ENCODE results near the gene MIGA1. TPM values are rescaled to one million over a fixed set of nuclear protein-coding genes. Genes with fewer than 3 reads are reported as not detected.
"Not testable (repeated sequence)": the region's sequence is repeated elsewhere in the genome, so short reads cannot be mapped to it uniquely, and the experiment has no call there.

The MIGA1 gene
- total RNA-seq, 1 donor from 2014 or later = 17.3 TPM

DNA sequence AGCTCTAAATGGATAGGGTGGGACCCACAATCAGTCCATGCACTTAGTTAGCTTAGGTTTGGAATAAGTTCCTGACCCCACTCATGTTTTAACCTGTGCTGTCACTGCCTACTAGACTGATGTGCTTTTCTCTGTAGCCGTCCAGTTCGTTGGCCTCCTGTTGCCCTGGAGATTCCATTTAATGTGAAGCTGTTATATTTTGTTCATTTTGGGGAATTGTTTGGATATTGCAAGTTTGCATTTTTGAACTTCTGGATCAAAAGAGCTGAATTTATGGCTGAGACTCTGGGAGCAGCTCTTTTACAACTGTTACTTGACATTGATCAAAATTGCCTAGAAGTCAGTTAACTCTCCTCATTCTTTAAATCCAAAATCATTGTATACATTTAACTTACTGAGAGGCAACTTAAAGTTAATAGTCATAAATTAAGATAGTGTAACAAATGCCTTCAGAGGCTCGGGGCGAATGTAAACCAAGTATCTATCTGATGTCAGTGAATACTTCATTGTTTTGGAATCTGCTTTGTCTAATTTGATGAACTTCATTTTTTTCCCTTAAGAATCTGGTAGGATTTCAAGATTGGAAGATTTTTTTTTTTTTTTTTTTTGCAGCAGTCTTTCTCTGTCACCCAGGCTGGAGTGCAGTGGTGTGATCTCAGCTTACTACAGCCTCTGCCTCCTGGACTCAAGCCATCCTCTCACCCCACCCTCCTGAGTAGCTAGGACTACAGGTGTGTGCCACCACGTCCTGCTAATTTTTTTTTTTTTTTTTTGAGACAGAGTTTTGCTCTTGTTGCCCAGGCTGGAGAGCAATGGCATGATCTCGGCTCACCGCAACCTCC lies 38.1 kb downstream of the MIGA1 start:
- intact Hi-C loops (cut with DNase I) = no loop called here
- DNase-seq = no peak
- peaks cover 78% of the 10 kb centered on the region for H3K36me3 ChIP-seq

DNA sequence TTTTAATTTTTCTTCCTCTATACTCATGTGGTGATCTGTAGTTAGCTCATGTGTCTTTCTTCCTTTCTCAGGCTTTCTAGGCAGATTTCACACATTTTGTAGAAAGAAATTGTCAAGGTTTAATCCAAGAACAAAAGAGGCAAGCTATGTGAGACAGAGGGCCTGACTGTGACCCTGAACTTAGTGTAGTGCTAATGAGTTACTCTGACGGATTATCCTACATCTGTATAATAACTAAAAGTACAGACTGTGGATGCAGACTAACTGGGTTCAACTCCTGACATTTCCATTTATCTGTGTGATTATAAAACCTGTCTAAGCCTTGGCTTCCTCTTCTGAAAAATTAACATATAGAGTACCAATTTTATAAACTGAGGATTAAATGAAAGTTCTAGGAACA lies 40.7 kb downstream of the MIGA1 start:
- Histone ChIP-seq H3K4me3 (no peak overlapping the region), H3K4me1 (peaks cover 8% of the 10 kb centered on the region), H3K36me3 (peaks cover 57% of the 10 kb centered on the region), H3K9me3 (no peaks in the 10 kb centered on the region), H3K27me3 (no peaks in the 10 kb centered on the region), H3K27ac (no peak overlapping the region)
- ATAC-seq = no peak
- no peak for DNase-seq
- TF ChIP-seq, protein P1, sequence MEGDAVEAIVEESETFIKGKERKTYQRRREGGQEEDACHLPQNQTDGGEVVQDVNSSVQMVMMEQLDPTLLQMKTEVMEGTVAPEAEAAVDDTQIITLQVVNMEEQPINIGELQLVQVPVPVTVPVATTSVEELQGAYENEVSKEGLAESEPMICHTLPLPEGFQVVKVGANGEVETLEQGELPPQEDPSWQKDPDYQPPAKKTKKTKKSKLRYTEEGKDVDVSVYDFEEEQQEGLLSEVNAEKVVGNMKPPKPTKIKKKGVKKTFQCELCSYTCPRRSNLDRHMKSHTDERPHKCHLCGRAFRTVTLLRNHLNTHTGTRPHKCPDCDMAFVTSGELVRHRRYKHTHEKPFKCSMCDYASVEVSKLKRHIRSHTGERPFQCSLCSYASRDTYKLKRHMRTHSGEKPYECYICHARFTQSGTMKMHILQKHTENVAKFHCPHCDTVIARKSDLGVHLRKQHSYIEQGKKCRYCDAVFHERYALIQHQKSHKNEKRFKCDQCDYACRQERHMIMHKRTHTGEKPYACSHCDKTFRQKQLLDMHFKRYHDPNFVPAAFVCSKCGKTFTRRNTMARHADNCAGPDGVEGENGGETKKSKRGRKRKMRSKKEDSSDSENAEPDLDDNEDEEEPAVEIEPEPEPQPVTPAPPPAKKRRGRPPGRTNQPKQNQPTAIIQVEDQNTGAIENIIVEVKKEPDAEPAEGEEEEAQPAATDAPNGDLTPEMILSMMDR (IDR thresholded peaks at IDR 0.05) = no peak
- intact Hi-C loops (cut with DNase I) = no loop called here

More for the DNA sequence above, 38.1 kb downstream of the MIGA1 start:
- Histone ChIP-seq H3K27ac (no peak overlapping the region), H3K4me1 (no peaks in the 10 kb centered on the region), H3K9me3 (no peaks in the 10 kb centered on the region), H3K27me3 (no peaks in the 10 kb centered on the region), H3K4me3 (no peak overlapping the region)
- TF ChIP-seq, protein P1 (IDR thresholded peaks at IDR 0.05) = no peak
- no peak for ATAC-seq

DNA sequence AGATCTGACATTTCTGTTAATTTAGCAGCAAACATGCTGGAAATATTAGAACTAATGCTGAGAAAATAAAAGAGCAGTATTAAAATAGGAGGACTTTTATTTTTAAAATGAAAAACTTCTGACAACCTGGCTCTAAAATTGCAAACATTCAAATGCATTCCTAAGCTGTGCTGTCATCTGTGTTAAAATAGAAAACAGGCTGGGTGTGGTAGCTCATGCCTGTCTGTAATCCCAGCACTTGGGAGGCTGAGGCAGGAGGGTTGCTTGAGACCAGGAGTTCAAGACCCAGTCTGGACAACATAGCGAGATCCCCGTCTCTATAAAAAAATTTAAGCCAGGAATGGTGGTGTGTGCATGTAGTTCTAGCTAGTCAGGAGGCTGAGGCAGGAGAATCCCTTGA lies 44.6 kb downstream of the MIGA1 start:
- H3K27me3 ChIP-seq = no peaks in the 10 kb centered on the region
- TF ChIP-seq, protein P1 (IDR thresholded peaks at IDR 0.05) = no peak
- peak; percentile 51 for ATAC-seq
- peaks cover 15% of the 10 kb centered on the region for H3K4me1 ChIP-seq
- no peak for DNase-seq
- H3K4me3 ChIP-seq = no peak overlapping the region
- no peak overlapping the region for H3K27ac ChIP-seq
- intact Hi-C loops (cut with DNase I) = no loop called here
- H3K36me3 ChIP-seq = peaks cover 24% of the 10 kb centered on the region
- H3K9me3 ChIP-seq = no peaks in the 10 kb centered on the region

DNA sequence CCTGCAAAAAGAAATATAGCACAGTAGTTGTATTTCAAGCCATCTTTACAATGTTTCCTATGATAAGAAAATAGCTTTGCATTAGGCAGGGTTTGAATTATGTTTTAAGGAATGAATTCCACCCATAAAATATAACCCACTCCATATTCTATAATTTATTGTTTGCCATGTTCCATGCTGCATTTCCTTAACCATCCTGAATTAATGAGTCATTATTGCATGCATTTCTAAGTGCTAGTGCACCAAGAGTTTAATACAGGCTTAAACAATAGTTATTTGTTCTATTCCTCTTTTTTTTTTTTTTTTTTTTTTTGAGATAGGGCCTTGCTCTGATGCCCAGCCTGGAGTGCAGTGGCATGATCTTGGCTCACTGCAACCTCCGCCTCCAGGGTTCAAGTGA lies 45.2 kb downstream of the MIGA1 start:
- TF ChIP-seq, protein P1 (IDR thresholded peaks at IDR 0.05) = no peak
- no peak for ATAC-seq
- H3K27ac ChIP-seq = no peak overlapping the region

DNA sequence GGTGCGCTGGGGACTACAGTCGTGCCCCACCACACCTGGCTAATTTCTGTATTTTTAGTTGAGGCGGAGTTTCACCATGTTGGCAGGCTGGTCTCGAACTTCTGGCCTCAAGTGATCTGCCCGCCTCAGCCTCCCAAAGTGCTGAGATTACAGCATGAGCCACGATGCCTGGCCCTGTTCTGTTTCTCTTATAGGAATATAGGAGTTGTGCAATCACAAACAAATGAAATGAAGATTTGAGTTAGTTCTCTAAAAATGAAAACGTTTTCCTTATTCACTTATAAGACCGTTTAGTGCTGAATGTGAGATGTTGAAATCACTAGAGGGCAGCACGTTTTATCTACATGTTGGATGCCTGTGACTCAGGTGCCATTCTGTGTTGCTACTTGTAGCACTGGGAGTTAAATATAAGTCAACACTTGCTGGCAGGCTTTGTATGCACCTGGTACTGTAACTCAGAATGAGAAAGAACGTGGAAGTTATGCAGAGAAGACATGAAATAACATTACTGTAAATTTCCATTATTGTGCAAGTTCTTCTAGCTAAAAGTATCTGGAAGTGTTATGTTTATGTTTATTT lies 45.8 kb downstream of the MIGA1 start:
- no peak overlapping the region for H3K4me3 ChIP-seq
- TF ChIP-seq, protein P1 (IDR thresholded peaks at IDR 0.05) = peak; percentile 24
- H3K27me3 ChIP-seq = no peaks in the 10 kb centered on the region
- peaks cover 15% of the 10 kb centered on the region for H3K4me1 ChIP-seq
- DNase-seq (no peak), ATAC-seq (peak; percentile 95)
- intact Hi-C loops (cut with DNase I) = no loop called here
- peak overlapping the region; percentile 7 for H3K27ac ChIP-seq
- H3K9me3 ChIP-seq = no peaks in the 10 kb centered on the region
- H3K36me3 ChIP-seq = peaks cover 17% of the 10 kb centered on the region

More for the DNA sequence above, 45.2 kb downstream of the MIGA1 start:
- intact Hi-C loops (cut with DNase I) = no loop called here
- Histone ChIP-seq H3K4me3 (no peak overlapping the region), H3K36me3 (peaks cover 20% of the 10 kb centered on the region), H3K4me1 (peaks cover 15% of the 10 kb centered on the region), H3K9me3 (no peaks in the 10 kb centered on the region), H3K27me3 (no peaks in the 10 kb centered on the region)
- no peak for DNase-seq

DNA sequence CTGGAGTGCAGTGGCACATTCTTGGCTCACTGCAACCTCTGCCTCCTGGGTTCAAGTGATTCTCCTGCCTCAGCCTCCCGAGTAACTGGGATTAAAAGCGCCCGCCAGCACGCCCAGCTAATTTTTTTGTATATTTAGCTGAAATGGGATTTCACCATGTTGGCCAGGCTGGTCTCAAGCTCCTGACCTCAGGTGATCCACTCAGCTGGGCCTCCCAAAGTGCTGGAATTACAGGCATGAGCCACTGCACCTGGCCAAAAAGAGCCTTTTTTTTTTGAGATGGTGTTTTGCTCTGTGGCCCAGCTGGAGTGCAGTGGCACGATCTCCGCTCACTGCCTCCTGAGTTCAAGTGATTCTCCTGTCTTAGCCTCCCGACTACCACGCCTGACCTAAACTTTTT lies 47.4 kb downstream of the MIGA1 start:
- H3K9me3 ChIP-seq; H3K4me3 ChIP-seq; intact Hi-C loops (cut with DNase I); ATAC-seq; H3K27ac ChIP-seq; H3K27me3 ChIP-seq; H3K36me3 ChIP-seq; DNase-seq: not testable (repeated sequence)
- H3K4me1 ChIP-seq = peaks cover 24% of the 10 kb centered on the region
